ENCODE data around the gene MSRB3. TPM values are rescaled to one million over a fixed set of nuclear protein-coding genes. Genes with fewer than 3 reads are reported as not detected.

Gene MSRB3
- total and polyA plus RNA-seq, 2 of the 4 experiments (the other 2 are of a cell fraction): 31.7 to 35.7 TPM

- Histone ChIP-seq H3K4ac (ENCODE audit: low read depth, low read length) (no peak overlapping the region), H2AFZ (replicated peaks; ENCODE audit: low read length, poor library complexity) (no peak overlapping the region), H3K4me3 (ENCODE audit: insufficient read depth, low read depth, low read length) (no peak overlapping the region), H2AK5ac (ENCODE audit: low read depth, low read length) (no peak overlapping the region), H3K4me1 (ENCODE audit: control insufficient read depth, insufficient read depth, low read length) (peaks cover 9% of the 10 kb centered on the region), H4K91ac (ENCODE audit: insufficient read depth, low read depth, low read length) (no peak overlapping the region), H4K8ac (ENCODE audit: low read depth in 2 of 2, low read length in 2 of 2) (no peak overlapping the region), H3K27ac (ENCODE audit: insufficient read depth, low read length) (no peak overlapping the region), H2BK15ac (ENCODE audit: low read depth, low read length) (no peak overlapping the region), H3K9ac (ENCODE audit: low read depth, low read length) (no peak overlapping the region), H3K9me3 (ENCODE audit: control insufficient read depth, insufficient read depth, low read length) (no peaks in the 10 kb centered on the region), H3K9me1 (ENCODE audit: insufficient read depth, low read length) (no peaks in the 10 kb centered on the region; the same call in 1 of the 2 replicates), H3K79me1 (ENCODE audit: low read depth in 1 of 2, low read length in 2 of 2) (peaks cover 11 to 42% of the 10 kb centered on the region in 2 experiments), H3K36me3 (ENCODE audit: control insufficient read depth, insufficient read depth, low read length) (peaks cover 2% of the 10 kb centered on the region), H3K18ac (ENCODE audit: low read depth, low read length) (no peak overlapping the region), H3K56ac (ENCODE audit: extremely low read depth, insufficient read depth, low read length) (no peak overlapping the region), H2BK5ac (ENCODE audit: low read depth, low read length, poor library complexity, severe bottlenecking) (no peak overlapping the region), H2AK9ac (replicated peaks; ENCODE audit: low read depth, low read length, poor library complexity) (no peak overlapping the region), H2BK20ac (ENCODE audit: low read depth, low read length) (no peak overlapping the region), H3K27me3 (ENCODE audit: control insufficient read depth, insufficient read depth, low read length) (no peaks in the 10 kb centered on the region), H3K23ac (ENCODE audit: low read depth, low read length) (no peak overlapping the region), H2BK120ac (ENCODE audit: low read depth, low read length) (no peak overlapping the region), H3K4me2 (ENCODE audit: low read depth, low read length) (no peak overlapping the region), H4K20me1 (ENCODE audit: insufficient read depth, low read length) (peaks cover 3% of the 10 kb centered on the region; the same call in 1 of the 2 replicates), H4K5ac (ENCODE audit: low read depth, low read length) (no peak overlapping the region), H3K14ac (replicated peaks; ENCODE audit: low read depth, low read length) (no peak overlapping the region)
- DNase-seq (no peak), ATAC-seq (ENCODE audit: low read depth) (no peak)
- intact Hi-C loops (cut with micrococcal nuclease): loop anchor here (5.0 kb wide), 1 partner anchor 566 kb away; no protein-coding TSS in a partner anchor
- BruUV-seq (replicated peaks): no TSS peak
- CTCF ChIA-PET: interaction anchor here (1.0 kb wide), 1 partner anchor 119 kb away, joined by 3 read pairs; no protein-coding TSS in a partner anchor
- dilution Hi-C loops (cut with HindIII; ENCODE audit: low sequenced_read_pairs, unreplicated experiment): no loop called here
- no CpG with 5 or more reads among the region's 1 CpG for WGBS, 2 experiments (ENCODE audit: extremely low coverage in 2 of 2, insufficient read length in 1 of 2)
- in situ Hi-C loops (cut with MboI; ENCODE audit: low sequenced_read_pairs): loop anchor here (10.0 to 25.0 kb wide), 2 partner anchors 376 to 514 kb away; partner anchors contain the start of gene HMGA2
- TF ChIP-seq MAZ (IDR thresholded peaks at IDR 0.05; ENCODE audit: borderline replicate concordance, low read depth, low read length) (no peak), NFE2L2 (IDR thresholded peaks at IDR 0.05; ENCODE audit: low read depth, low read length) (no peak), CTCF (conservative IDR thresholded peaks at IDR 0.05; ENCODE audit: low read depth, low read length) (no peak), RCOR1 (IDR thresholded peaks at IDR 0.05; ENCODE audit: insufficient replicate concordance, low read length) (no peak), POLR2A (IDR thresholded peaks at IDR 0.05; ENCODE audit: low read depth, low read length) (no peak), FOS (IDR thresholded peaks at IDR 0.05; ENCODE audit: low read depth, low read length) (no peak), CHD1 (IDR thresholded peaks at IDR 0.05; ENCODE audit: low read depth, low read length) (no peak), SMC3 (IDR thresholded peaks at IDR 0.05; ENCODE audit: low read depth, low read length) (no peak), MAFK (IDR thresholded peaks at IDR 0.05; ENCODE audit: low read depth, low read length) (no peak)
- POLR2A ChIA-PET (ENCODE audit: unreplicated experiment): no interaction called here
Measured at GRCh38 chr12:65311260-65311659, 32.8 kb downstream of the MSRB3 start.

All from IMR-90 (cell line).